ENCODE measurements around the gene SNX21.
"Not testable (repeated sequence)": the region's sequence is repeated elsewhere in the genome, so short reads cannot be mapped to it uniquely, and the experiment has no call there.

The SNX21 gene

GRCh38 chr20:45823949-45824835 lies 9.4 kb upstream of the SNX21 start:
- DNase-seq, result no peak

- no peak for DNase-seq
These were observed 7.1 kb upstream of the SNX21 start for GRCh38 chr20:45826381-45827019.

GRCh38 chr20:45827030-45827652 lies 6.5 kb upstream of the SNX21 start, which contains the start of gene TNNC2:
Gene TNNC2 (minus strand): TSS chr20:45827312. CDS start chr20:45827248, 64 bp downstream.
- DNase-seq, result no peak

GRCh38 chr20:45827712-45828111 lies 5.9 kb upstream of the SNX21 start:
- no peak for DNase-seq

GRCh38 chr20:45828589-45828988 lies 5.0 kb upstream of the SNX21 start:
- no peak for DNase-seq

GRCh38 chr20:45829673-45830106 lies 3.9 kb upstream of the SNX21 start:
- not testable (repeated sequence) for DNase-seq

GRCh38 chr20:45832619-45833018 lies 980 bp upstream of the SNX21 start:
- DNase-seq, result no peak

- DNase-seq, result no peak
These were observed 541 bp downstream of the SNX21 start for GRCh38 chr20:45833883-45834796.

GRCh38 chr20:45834797-45835161 lies 1.2 kb downstream of the SNX21 start:
- no peak for DNase-seq

- DNase-seq, result no peak
These were observed 1.7 kb downstream of the SNX21 start for GRCh38 chr20:45835329-45835765.

- DNase-seq, result no peak
These were observed 2.2 kb downstream of the SNX21 start for GRCh38 chr20:45835825-45836224.

GRCh38 chr20:45836841-45837240 lies 3.2 kb downstream of the SNX21 start:
- DNase-seq, result no peak

- DNase-seq, result no peak
These were observed 7.2 kb downstream of the SNX21 start for GRCh38 chr20:45840700-45841198.

GRCh38 chr20:45841407-45842129 lies 8.0 kb downstream of the SNX21 start:
- no peak for DNase-seq

- DNase-seq, result no peak
These were observed 8.7 kb downstream of the SNX21 start for GRCh38 chr20:45842169-45842812.

GRCh38 chr20:45843506-45843905 lies 9.9 kb downstream of the SNX21 start:
- no peak for DNase-seq

- no peak for DNase-seq
These were observed 11.9 kb downstream of the SNX21 start for GRCh38 chr20:45845452-45845851.

- DNase-seq, result no peak
These were observed 14.8 kb downstream of the SNX21 start for GRCh38 chr20:45848421-45848820.

- DNase-seq, result no peak
These were observed 15.5 kb downstream of the SNX21 start for GRCh38 chr20:45848969-45849582.

GRCh38 chr20:45850238-45850637 lies 16.6 kb downstream of the SNX21 start:
- DNase-seq, result no peak

- DNase-seq, result no peak
These were observed 17.3 kb downstream of the SNX21 start for GRCh38 chr20:45850926-45851325.
